DOHH2 (cell line): ENCODE measurements around the gene SMTN.

Source experiments
- H3F3A ChIP-seq: fragments of 200-600 bp; sonication (generic), shearing (Covaris generic); 2 replicates; pipeline ENCODE4 v1.6.0; 2016; ENCODE audit warnings: antibody characterized with exemption, mild to moderate bottlenecking; ENCODE audit not compliant: control insufficient read depth, insufficient read depth
- H3K27ac ChIP-seq: fragments of 200-600 bp; sonication (generic); 2 replicates; pipeline ENCODE4 v1.5.1; 2014; ENCODE audit warnings: low read depth, mild to moderate bottlenecking, low read length, moderate library complexity
- H3K27me3 ChIP-seq: fragments of 200-600 bp; sonication (generic); 2 replicates; pipeline ENCODE4 v1.6.1; 2014; ENCODE audit warnings: mild to moderate bottlenecking, low read length, mixed read lengths; ENCODE audit not compliant: control insufficient read depth
- H3K36me3 ChIP-seq: fragments of 200-600 bp; sonication (generic); 2 replicates; pipeline ENCODE4 v1.6.1; 2014; ENCODE audit warnings: mild to moderate bottlenecking, low read length, moderate library complexity, mixed read lengths; ENCODE audit not compliant: control insufficient read depth
- H3K4me1 ChIP-seq: fragments of 200-600 bp; sonication (generic); 2 replicates; pipeline ENCODE4 v1.6.1; 2014; ENCODE audit warnings: mild to moderate bottlenecking, low read length, mixed read lengths; ENCODE audit not compliant: control insufficient read depth
- H3K4me2 ChIP-seq: fragments of 200-600 bp; sonication (generic); 2 replicates; pipeline ENCODE4 v1.6.0; 2014; ENCODE audit warnings: mild to moderate bottlenecking, low read length, moderate library complexity
- H3K4me3 ChIP-seq: fragments of 200-600 bp; sonication (generic); 2 replicates; pipeline ENCODE4 v1.5.1; 2014; ENCODE audit warnings: mild to moderate bottlenecking, low read length, mixed read lengths
- H3K79me2 ChIP-seq: fragments of 200-600 bp; sonication (generic); 2 replicates; pipeline ENCODE4 v1.6.1; 2014; ENCODE audit warnings: mild to moderate bottlenecking, low read length, mixed read lengths; ENCODE audit not compliant: control insufficient read depth
- H3K9me2 ChIP-seq: fragments of 200-600 bp; sonication (generic); replicated peaks from 2 replicates; pipeline ENCODE4 v1.6.1; 2014; ENCODE audit warnings: mild to moderate bottlenecking, low read length, mixed read lengths; ENCODE audit not compliant: control insufficient read depth
- H3K9me3 ChIP-seq: fragments of 200-600 bp; sonication (generic); 2 replicates; pipeline ENCODE4 v1.6.1; 2014; ENCODE audit warnings: antibody characterized with exemption, low read length, mixed read lengths; ENCODE audit not compliant: control insufficient read depth, insufficient read depth
- H4K20me1 ChIP-seq: fragments of 200-600 bp; sonication (generic); 2 replicates; pipeline ENCODE4 v1.6.0; 2014; ENCODE audit warnings: low read depth, mild to moderate bottlenecking, antibody characterized with exemption, low read length, moderate library complexity; ENCODE audit not compliant: control insufficient read depth, insufficient read depth
- EZH2phosphoT487 ChIP-seq: fragments of 200-600 bp; sonication (generic); IDR thresholded peaks from 2 replicates; pipeline ENCODE4 v1.6.1; 2017; ENCODE audit warnings: borderline replicate concordance, mild to moderate bottlenecking, antibody characterized with exemption, low read length, moderate library complexity, mixed read lengths
- TF ChIP-seq, protein P1 (sequence below): fragments of 200-600 bp; sonication (generic); IDR thresholded peaks from one replicate; pipeline ENCODE4 v1.5.1; 2014; ENCODE audit warnings: antibody characterized with exemption, mild to moderate bottlenecking, low read depth, low read length; ENCODE audit not compliant: poor library complexity, severe bottlenecking

Gene SMTN

DNA sequence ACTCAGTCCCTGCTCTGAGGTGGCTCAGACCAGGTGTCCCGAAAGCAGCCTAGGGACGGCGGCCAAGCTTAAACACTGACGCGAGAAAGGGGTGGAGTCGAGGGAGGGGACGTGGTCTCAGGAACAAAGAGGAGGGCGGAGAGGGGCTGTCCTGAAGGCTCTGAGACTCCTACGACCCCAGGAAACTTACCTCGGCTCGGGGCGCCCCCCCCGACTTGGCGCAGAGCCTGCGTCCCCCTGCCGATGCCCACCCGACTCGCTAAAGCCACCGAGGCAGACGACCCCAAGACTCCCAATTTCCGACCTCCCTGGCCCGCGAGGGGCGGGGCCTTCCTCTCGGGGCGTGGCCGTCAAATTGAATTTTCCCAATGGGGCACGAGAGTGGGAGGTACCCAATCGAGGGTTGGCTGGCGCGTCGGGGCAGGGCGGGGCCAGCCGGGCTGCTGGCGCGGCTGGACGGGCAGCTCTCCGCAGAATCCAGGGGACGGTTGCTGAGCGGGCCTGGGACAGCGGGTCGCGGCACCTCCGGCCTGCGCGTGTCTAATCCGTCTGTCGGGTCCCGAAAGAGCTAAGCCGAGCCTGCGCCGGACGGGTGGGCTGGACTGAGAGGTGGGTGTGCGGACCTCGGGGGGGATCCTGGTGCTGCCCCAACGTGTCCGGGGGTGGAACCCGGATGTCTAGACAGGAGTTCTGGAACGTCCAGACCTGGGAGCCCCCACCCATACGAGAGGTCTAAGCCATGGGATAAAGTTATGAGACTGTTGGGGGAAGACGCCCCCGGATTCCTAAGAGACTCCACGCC is at the start of gene SMTN:
TSS of gene SMTN (plus strand) at position 471 of the 802 bp plus-strand sequence. CDS start 1,941 bp downstream, outside the sequence.
- H3K27me3 ChIP-seq: no peaks in the 10 kb centered on the region
- peak within 1 kb of the TSS; percentile 21; the same call in 1 of the 2 replicates for H3K27ac ChIP-seq
- 0 out of 2 replicates have a peak, but pooled peaks cover 3% of the 10 kb centered on the region for H3K36me3 ChIP-seq
- no peaks in the 10 kb centered on the region for H4K20me1 ChIP-seq
- H3F3A ChIP-seq: 0 out of 2 replicates have a peak, but pooled peaks cover 4% of the 10 kb centered on the region
- peak within 1 kb of the TSS; percentile 84 for H3K4me3 ChIP-seq
- TF ChIP-seq EZH2phosphoT487: no peak
- TF ChIP-seq, protein P1, sequence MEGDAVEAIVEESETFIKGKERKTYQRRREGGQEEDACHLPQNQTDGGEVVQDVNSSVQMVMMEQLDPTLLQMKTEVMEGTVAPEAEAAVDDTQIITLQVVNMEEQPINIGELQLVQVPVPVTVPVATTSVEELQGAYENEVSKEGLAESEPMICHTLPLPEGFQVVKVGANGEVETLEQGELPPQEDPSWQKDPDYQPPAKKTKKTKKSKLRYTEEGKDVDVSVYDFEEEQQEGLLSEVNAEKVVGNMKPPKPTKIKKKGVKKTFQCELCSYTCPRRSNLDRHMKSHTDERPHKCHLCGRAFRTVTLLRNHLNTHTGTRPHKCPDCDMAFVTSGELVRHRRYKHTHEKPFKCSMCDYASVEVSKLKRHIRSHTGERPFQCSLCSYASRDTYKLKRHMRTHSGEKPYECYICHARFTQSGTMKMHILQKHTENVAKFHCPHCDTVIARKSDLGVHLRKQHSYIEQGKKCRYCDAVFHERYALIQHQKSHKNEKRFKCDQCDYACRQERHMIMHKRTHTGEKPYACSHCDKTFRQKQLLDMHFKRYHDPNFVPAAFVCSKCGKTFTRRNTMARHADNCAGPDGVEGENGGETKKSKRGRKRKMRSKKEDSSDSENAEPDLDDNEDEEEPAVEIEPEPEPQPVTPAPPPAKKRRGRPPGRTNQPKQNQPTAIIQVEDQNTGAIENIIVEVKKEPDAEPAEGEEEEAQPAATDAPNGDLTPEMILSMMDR: no peak
- peaks cover 50% of the 10 kb centered on the region for H3K4me1 ChIP-seq
- H3K79me2 ChIP-seq: peaks cover 19% of the 10 kb centered on the region
- peak within 1 kb of the TSS; percentile 98 for H3K4me2 ChIP-seq
- H3K9me3 ChIP-seq: no peaks in the 10 kb centered on the region
- no peaks in the 10 kb centered on the region for H3K9me2 ChIP-seq

DNA sequence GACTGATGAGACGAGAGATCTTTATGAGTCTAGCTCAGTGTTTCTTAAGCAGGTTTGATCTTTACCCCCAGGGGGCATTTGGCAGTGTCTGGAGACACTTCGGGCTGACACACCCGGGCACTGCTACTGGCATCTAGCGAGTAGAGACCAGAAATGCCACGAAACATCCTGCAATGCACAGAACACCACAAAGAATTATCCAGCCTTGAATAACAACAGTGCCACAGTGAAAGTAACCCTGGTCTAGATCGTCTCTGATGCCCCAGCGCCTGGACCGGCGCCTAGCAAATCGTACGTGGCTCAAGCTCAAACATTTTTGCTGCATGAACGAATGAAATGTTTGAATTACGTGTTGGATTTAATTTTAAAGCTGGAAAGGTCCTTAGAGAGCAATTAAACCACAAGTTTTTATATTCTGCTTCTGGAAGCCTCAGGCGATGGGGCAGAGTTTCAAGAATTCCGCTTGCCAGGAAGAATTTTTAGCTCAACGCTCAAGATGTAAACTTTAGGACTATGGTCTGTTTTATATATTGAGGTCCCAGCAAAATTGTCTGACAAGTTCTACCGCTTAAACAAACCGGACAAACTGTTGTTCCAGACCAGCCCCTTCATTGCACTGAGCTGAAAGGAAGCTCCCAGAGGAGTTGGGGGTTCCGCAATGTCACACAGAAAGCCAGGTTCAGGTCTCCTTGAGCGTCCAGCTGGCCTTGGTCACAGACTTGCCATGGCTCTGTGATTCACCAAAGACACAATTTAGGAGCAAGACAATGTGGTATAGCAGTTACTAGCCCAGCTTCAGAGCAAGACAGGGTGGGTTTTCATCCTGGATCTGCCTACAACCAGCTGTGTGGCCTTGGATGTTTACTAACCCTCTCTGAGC is 44.2 kb upstream of the SMTN start:
- H3K4me3 ChIP-seq: no peak overlapping the region
- no peaks in the 10 kb centered on the region for H3K9me2 ChIP-seq
- no peaks in the 10 kb centered on the region for H3K4me1 ChIP-seq
- no peaks in the 10 kb centered on the region for H3F3A ChIP-seq
- no peak overlapping the region for H3K27ac ChIP-seq
- TF ChIP-seq, protein P1: no peak
- TF ChIP-seq EZH2phosphoT487: no peak
- no peaks in the 10 kb centered on the region for H3K9me3 ChIP-seq
- H3K27me3 ChIP-seq: peaks cover 4% of the 10 kb centered on the region; the same call in 1 of the 2 replicates
- no peaks in the 10 kb centered on the region for H3K36me3 ChIP-seq
- no peak overlapping the region for H3K4me2 ChIP-seq
- H4K20me1 ChIP-seq: no peaks in the 10 kb centered on the region
- H3K79me2 ChIP-seq: no peaks in the 10 kb centered on the region

DNA sequence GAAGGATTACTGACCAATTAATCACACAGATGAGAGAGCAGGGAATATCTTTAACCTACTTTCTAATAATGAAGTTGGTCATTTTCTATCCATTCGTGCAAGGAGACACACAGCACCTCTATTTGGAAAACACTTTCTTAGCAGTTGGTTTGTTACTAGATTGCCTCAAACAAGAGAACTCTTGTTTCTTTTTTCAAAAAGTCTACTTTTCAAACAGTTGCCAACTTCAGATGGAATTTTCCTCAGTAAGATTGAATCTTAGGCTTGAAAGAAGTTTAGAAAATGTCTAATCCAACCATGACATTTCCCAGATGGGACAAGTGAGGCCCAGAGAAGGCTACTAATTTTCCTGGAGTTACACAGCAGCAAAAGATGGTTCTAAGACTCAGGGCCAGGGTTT is 42.4 kb upstream of the SMTN start:
- Histone ChIP-seq H3K9me2 (no peaks in the 10 kb centered on the region), H3K79me2 (no peaks in the 10 kb centered on the region), H3K36me3 (no peaks in the 10 kb centered on the region), H3K4me2 (no peak overlapping the region), H3K27me3 (peaks cover 4% of the 10 kb centered on the region; the same call in 1 of the 2 replicates), H3K27ac (no peak overlapping the region), H4K20me1 (no peaks in the 10 kb centered on the region), H3K4me3 (no peak overlapping the region), H3K4me1 (no peaks in the 10 kb centered on the region), H3K9me3 (no peaks in the 10 kb centered on the region), H3F3A (no peaks in the 10 kb centered on the region)
- TF ChIP-seq, protein P1: no peak
- no peak for TF ChIP-seq EZH2phosphoT487
